Measurements from ENCODE around the gene PIGU. TPM values are rescaled to one million over a fixed set of nuclear protein-coding genes. Genes with fewer than 3 reads are reported as not detected.

PIGU gene
- total and polyA plus RNA-seq, 9 of the 15 experiments (the other 6 are each of a cell fraction or from before 2014, with no cell fraction given) = 6.5 to 100 (median 28.1) TPM

GRCh38 chr20:34713194-34713943 lies 36.5 kb upstream of the PIGU start (continued):
- 0 out of 2 replicates have a peak, but pooled peaks have one; percentile 16 for TF ChIP-seq CREB3 (tag; conservative IDR thresholded peaks at IDR 0.05; ENCODE audit: low read depth)
- TF ChIP-seq PURB (CRISPR knock-in tag; IDR thresholded peaks at IDR 0.05; ENCODE audit: low read depth) = no peak
- no peak for TF ChIP-seq ZNF23 (CRISPR knock-in tag; IDR thresholded peaks at IDR 0.05)
- TF ChIP-seq KLF1 (tag; IDR thresholded peaks at IDR 0.05) = no peak
- TF ChIP-seq ZBTB40 (IDR thresholded peaks at IDR 0.05) = no peak
- TF ChIP-seq ZBTB40 (CRISPR knock-in tag; IDR thresholded peaks at IDR 0.05) = no peak
- no peak for TF ChIP-seq IRF9 (tag; IDR thresholded peaks at IDR 0.05)
- TF ChIP-seq ETV5 (CRISPR knock-in tag; IDR thresholded peaks at IDR 0.05; ENCODE audit: low read depth) = no peak
- TF ChIP-seq RBM15 (IDR thresholded peaks at IDR 0.05; ENCODE audit: insufficient read depth, low read length) = no peak
- no peak for TF ChIP-seq DLX4 (CRISPR knock-in tag; IDR thresholded peaks at IDR 0.05)
- no peak; the same call in 1 of the 2 replicates for TF ChIP-seq ZNF316 (IDR thresholded peaks at IDR 0.05)
- peak; percentile 86 for TF ChIP-seq FOS (IDR thresholded peaks at IDR 0.05; ENCODE audit: extremely low read depth, insufficient read length)
- TF ChIP-seq MTA2 (IDR thresholded peaks at IDR 0.05; ENCODE audit: low read depth) = peak; percentile 93

Data from K562 (cell line).